CD4-positive, alpha-beta T cell treated with Interleukin-6 for 4 hours (primary cell): ENCODE measurements around the gene HAUS5.
"Not testable (repeated sequence)": the region's sequence is repeated elsewhere in the genome, so short reads cannot be mapped to it uniquely, and the experiment has no call there.

Experiments used
- DNase-seq: peaks from one replicate; pipeline ENCODE4 v3.0.0-alpha.2; 2020; ENCODE audit warnings: mixed read lengths

Gene HAUS5

GRCh38 chr19:35612559-35613321 is at the start of gene HAUS5:
Gene HAUS5 (plus strand): TSS chr19:35612735. CDS start chr19:35612795, 60 bp downstream.
- DNase-seq, result peak; percentile 94

- no peak for DNase-seq
Observed at GRCh38 chr19:35562776-35563175, 49.8 kb upstream of the HAUS5 start.

- no peak for DNase-seq
Observed at GRCh38 chr19:35563207-35563829, 49.2 kb upstream of the HAUS5 start, which contains the start of gene ATP4A. Gene ATP4A (minus strand): TSS chr19:35563658. CDS start chr19:35563629, 29 bp downstream.

- no peak for DNase-seq
Observed at GRCh38 chr19:35565016-35565856, 47.3 kb upstream of the HAUS5 start.

- no peak for DNase-seq
Observed at GRCh38 chr19:35566738-35567137, 45.8 kb upstream of the HAUS5 start.

GRCh38 chr19:35569281-35569781 is 43.2 kb upstream of the HAUS5 start:
- DNase-seq, result no peak

GRCh38 chr19:35571406-35571965 is 41.0 kb upstream of the HAUS5 start:
- DNase-seq, result no peak

- no peak for DNase-seq
Observed at GRCh38 chr19:35577918-35578317, 34.6 kb upstream of the HAUS5 start.

- no peak for DNase-seq
Observed at GRCh38 chr19:35578707-35579106, 33.8 kb upstream of the HAUS5 start.

- no peak for DNase-seq
Observed at GRCh38 chr19:35582760-35583159, 29.8 kb upstream of the HAUS5 start.

GRCh38 chr19:35585848-35586247 is 26.7 kb upstream of the HAUS5 start, which contains the start of gene PMIS2:
Gene PMIS2 (plus strand): TSS chr19:35586173. CDS start chr19:35586260, 87 bp downstream.
- DNase-seq, result no peak

- no peak for DNase-seq
Observed at GRCh38 chr19:35587321-35587720, 25.2 kb upstream of the HAUS5 start.

- no peak for DNase-seq
Observed at GRCh38 chr19:35590875-35591274, 21.7 kb upstream of the HAUS5 start.

- DNase-seq, result peak; percentile 41
Observed at GRCh38 chr19:35592226-35592625, 20.3 kb upstream of the HAUS5 start.

- DNase-seq, result not testable (repeated sequence)
Observed at GRCh38 chr19:35595026-35595425, 17.5 kb upstream of the HAUS5 start.

- no peak for DNase-seq
Observed at GRCh38 chr19:35595928-35596327, 16.6 kb upstream of the HAUS5 start.

GRCh38 chr19:35596366-35596999 is 16.1 kb upstream of the HAUS5 start:
- no peak for DNase-seq

GRCh38 chr19:35601971-35602370 is 10.6 kb upstream of the HAUS5 start:
- no peak for DNase-seq

- DNase-seq, result not testable (repeated sequence)
Observed at GRCh38 chr19:35604436-35604835, 8.1 kb upstream of the HAUS5 start.

GRCh38 chr19:35607170-35607569 is 5.4 kb upstream of the HAUS5 start:
- not testable (repeated sequence) for DNase-seq

- no peak for DNase-seq
Observed at GRCh38 chr19:35607661-35608060, 4.9 kb upstream of the HAUS5 start.

GRCh38 chr19:35608251-35608650 is 4.3 kb upstream of the HAUS5 start:
- DNase-seq, result no peak
